ENCODE measurements around the gene MCM8.

- no peak for TF ChIP-seq POLR2AphosphoS5 (IDR thresholded peaks at IDR 0.05)
- TF ChIP-seq, protein P1, sequence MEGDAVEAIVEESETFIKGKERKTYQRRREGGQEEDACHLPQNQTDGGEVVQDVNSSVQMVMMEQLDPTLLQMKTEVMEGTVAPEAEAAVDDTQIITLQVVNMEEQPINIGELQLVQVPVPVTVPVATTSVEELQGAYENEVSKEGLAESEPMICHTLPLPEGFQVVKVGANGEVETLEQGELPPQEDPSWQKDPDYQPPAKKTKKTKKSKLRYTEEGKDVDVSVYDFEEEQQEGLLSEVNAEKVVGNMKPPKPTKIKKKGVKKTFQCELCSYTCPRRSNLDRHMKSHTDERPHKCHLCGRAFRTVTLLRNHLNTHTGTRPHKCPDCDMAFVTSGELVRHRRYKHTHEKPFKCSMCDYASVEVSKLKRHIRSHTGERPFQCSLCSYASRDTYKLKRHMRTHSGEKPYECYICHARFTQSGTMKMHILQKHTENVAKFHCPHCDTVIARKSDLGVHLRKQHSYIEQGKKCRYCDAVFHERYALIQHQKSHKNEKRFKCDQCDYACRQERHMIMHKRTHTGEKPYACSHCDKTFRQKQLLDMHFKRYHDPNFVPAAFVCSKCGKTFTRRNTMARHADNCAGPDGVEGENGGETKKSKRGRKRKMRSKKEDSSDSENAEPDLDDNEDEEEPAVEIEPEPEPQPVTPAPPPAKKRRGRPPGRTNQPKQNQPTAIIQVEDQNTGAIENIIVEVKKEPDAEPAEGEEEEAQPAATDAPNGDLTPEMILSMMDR (IDR thresholded peaks at IDR 0.05; ENCODE audit: poor library complexity, severe bottlenecking): no peak
- no peak for TF ChIP-seq MXI1 (conservative IDR thresholded peaks at IDR 0.05; ENCODE audit: poor library complexity, severe bottlenecking)
- no peak for TF ChIP-seq EZH2 (IDR thresholded peaks at IDR 0.05; ENCODE audit: borderline replicate concordance, insufficient read depth, low read length, poor library complexity, severe bottlenecking)
Measured at GRCh38 chr20:5969940-5970339, 19.5 kb downstream of the MCM8 start.
